ENCODE results near the gene TMA7. TPM values are rescaled to one million over a fixed set of nuclear protein-coding genes. Genes with fewer than 3 reads are reported as not detected.

The TMA7 gene
- total and polyA plus RNA-seq, 2 of the 13 experiments (the other 11 are each of a cell fraction or from before 2014, with no cell fraction given): 100 to 486 TPM

- TF ChIP-seq PREB (CRISPR knock-in tag; IDR thresholded peaks at IDR 0.05) (no peak), FOXA1 (IDR thresholded peaks at IDR 0.05) (no peak), FOXA1 (CRISPR knock-in tag; IDR thresholded peaks at IDR 0.05) (no peak), ZBTB33 (CRISPR knock-in tag; IDR thresholded peaks at IDR 0.05) (peak; percentile 41; the same call in 1 of the 2 replicates), DPF2 (CRISPR knock-in tag; IDR thresholded peaks at IDR 0.05; ENCODE audit: borderline replicate concordance, low read depth) (no peak), ZNF841 (CRISPR knock-in tag; IDR thresholded peaks at IDR 0.05; ENCODE audit: borderline replicate concordance) (no peak), STAT5B (CRISPR knock-in tag; IDR thresholded peaks at IDR 0.05) (no peak), ZNF468 (CRISPR knock-in tag; IDR thresholded peaks at IDR 0.05) (no peak), MEF2D (CRISPR knock-in tag; IDR thresholded peaks at IDR 0.05) (no peak)
These were observed 37.8 kb upstream of the TMA7 start (continued) for GRCh38 chr3:48402281-48402732.

- no TSS peak for BruUV-seq (replicated peaks)
- no peaks in the 10 kb centered on the region for H3K79me2 ChIP-seq (ENCODE audit: insufficient read depth, low read length)
- no peak overlapping the region for H2AFZ ChIP-seq (ENCODE audit: low read length)
- no peak for FAIRE-seq
- H4K20me1 ChIP-seq (ENCODE audit: insufficient read depth, low read length): peaks cover 4% of the 10 kb centered on the region; the same call in 1 of the 2 replicates
- peaks cover 37 to 47% of the 10 kb centered on the region in 2 experiments; a peak in 4 of 5 replicates for H3K36me3 ChIP-seq (replicated peaks in 1 of 2; ENCODE audit: control insufficient read depth in 1 of 2, insufficient read depth in 2 of 2, low read length in 2 of 2)
- intact Hi-C loops (cut with micrococcal nuclease; ENCODE audit: unreplicated experiment): no loop called here
- no peak overlapping the region for H3K9ac ChIP-seq (ENCODE audit: insufficient read depth, low read depth, low read length)
- in situ Hi-C loops (cut with HindIII; ENCODE audit: extremely low pct_ligation_motif_present, low pct_unique_long_range_greater_than_20kb): loop anchor here (5.0 kb wide), 1 partner anchor 34 kb away; no protein-coding TSS in a partner anchor
- no peak overlapping the region for H3K4me2 ChIP-seq (ENCODE audit: low read depth, low read length)
- no peak for TF ChIP-seq KLF11 (CRISPR knock-in tag; IDR thresholded peaks at IDR 0.05)
- TF ChIP-seq RBFOX2 (IDR thresholded peaks at IDR 0.05; ENCODE audit: low read depth, low read length): peak; percentile 38; the same call in 1 of the 2 replicates
- no peak for TF ChIP-seq ZMYM3 (CRISPR knock-in tag; IDR thresholded peaks at IDR 0.05)
- no peak for TF ChIP-seq PHF8 (CRISPR knock-in tag; IDR thresholded peaks at IDR 0.05)
- no peak for TF ChIP-seq ZNF12 (CRISPR knock-in tag; IDR thresholded peaks at IDR 0.05)
- peak in 1 of 2 experiments; percentile 29; a peak in 1 of 4 replicates for TF ChIP-seq POLR2A (IDR thresholded peaks at IDR 0.05; ENCODE audit: insufficient read depth in 1 of 2, low read depth in 2 of 2, low read length in 2 of 2)
- no peak for TF ChIP-seq IRX3 (CRISPR knock-in tag; IDR thresholded peaks at IDR 0.05; ENCODE audit: borderline replicate concordance, low read depth)
- H3K27ac ChIP-seq (ENCODE audit: extremely low read length, insufficient read depth, low read length): no peak overlapping the region
- CTCF ChIA-PET (ENCODE audit: low intra/inter-chr PET ratio, low total read pairs): interaction anchor here (4.8 kb wide), 1 partner anchor 32 kb away, joined by 117 read pairs; no protein-coding TSS in a partner anchor
- ATAC-seq: no peak
- DNase-seq (ENCODE audit: low spot score): no peak
- 86% methylated on average over 2 of the region's 3 CpGs for WGBS (ENCODE audit: low lambda C conversion rate)
- H3K9me3 ChIP-seq (ENCODE audit: low read length): no peaks in the 10 kb centered on the region
- POLR2A ChIA-PET: interaction anchor here (0.8 to 3.3 kb wide), 5 partner anchors 18 to 34 kb away, joined by 3 to 19 read pairs (median 8); partner anchors contain the start of gene PLXNB1
- peaks cover 14% of the 10 kb centered on the region for H3K4me1 ChIP-seq (ENCODE audit: insufficient read depth, low read length)
- no peaks in the 10 kb centered on the region for H3K27me3 ChIP-seq (ENCODE audit: control insufficient read depth in 1 of 2, insufficient read depth in 2 of 2, low read length in 2 of 2)
- H3K4me3 ChIP-seq (replicated peaks in 1 of 3; ENCODE audit: insufficient read depth in 1 of 3, low read depth in 2 of 3, low read length in 3 of 3): no peak overlapping the region
These were observed 37.1 kb upstream of the TMA7 start for GRCh38 chr3:48402907-48403306.
